H1 (cell line): ENCODE measurements around the gene OR52K1. TPM values are rescaled to one million over a fixed set of nuclear protein-coding genes. Genes with fewer than 3 reads are reported as not detected.
A peak's percentile ranks its signal among the peaks of the same experiment; 100 is the strongest.

Experiments used
- BACH1 ChIP-seq: IDR thresholded peaks from 2 replicates; pipeline ENCODE4 v1.6.1; 2012; ENCODE audit warnings: low read length, improper control_type of control experiment
- CBX5 ChIP-seq: fragments of 300-800, 300-1000 bp; sonication (generic); IDR thresholded peaks from 2 replicates; pipeline ENCODE4 v1.7.1; 2016; ENCODE audit warnings: antibody characterized with exemption, low read length, low read depth
- CHD2 ChIP-seq: IDR thresholded peaks from 2 replicates; pipeline ENCODE4 v1.6.1; 2012; ENCODE audit warnings: low read length, improper control_type of control experiment
- CHD7 ChIP-seq: fragments of 300-600 bp; sonication (generic); IDR thresholded peaks from 2 replicates; pipeline ENCODE4 v1.7.1; 2012; ENCODE audit warnings: low read length, moderate library complexity, mild to moderate bottlenecking, inconsistent platforms; ENCODE audit not compliant: insufficient replicate concordance
- HDAC2 ChIP-seq, 2 experiments: fragments of 300-600 bp in 1 of 2; sonication (generic) in 1 of 2; IDR thresholded peaks; 2 replicates each; pipeline ENCODE4 v1.6.1; 2011 to 2012; ENCODE audit warnings: low read depth in 2 of 2, low read length in 2 of 2, mild to moderate bottlenecking in 2 of 2, moderate library complexity in 2 of 2, borderline replicate concordance in 1 of 2, inconsistent platforms in 1 of 2
- MAX ChIP-seq: IDR thresholded peaks from 2 replicates; pipeline ENCODE4 v1.6.1; 2012; ENCODE audit warnings: inconsistent platforms
- RAD21 ChIP-seq, 2 experiments: IDR thresholded peaks in 1 of 2; conservative IDR thresholded peaks in 1 of 2; 2 replicates each; pipeline ENCODE4 v1.6.1; 2011; ENCODE audit warnings: low read depth in 2 of 2, low read length in 2 of 2, improper control_type of control experiment in 1 of 2, inconsistent platforms in 1 of 2, mild to moderate bottlenecking in 1 of 2, moderate library complexity in 1 of 2
- SRF ChIP-seq: IDR thresholded peaks from 2 replicates; pipeline ENCODE4 v1.6.1; 2011; ENCODE audit warnings: mild to moderate bottlenecking, low read depth, low read length, moderate library complexity
- TBP ChIP-seq: IDR thresholded peaks from 2 replicates; pipeline ENCODE4 v1.6.1; 2011; ENCODE audit warnings: low read depth, low read length, improper control_type of control experiment
- polyA plus RNA-seq, 7 experiments: library from polyadenylated mRNA; depleted of rRNA in 3 of 7; stranded (reverse) in 5 of 7; unstranded in 2 of 7; fragments of >200 nt in 5 of 7; fragments of 200-250 nt in 2 of 7; gene quantifications; 1 replicate in 5 of 7; 2 replicates in 1 of 7; 4 replicates in 1 of 7; pipeline versions ENCODE4 v1.2.1 to v1.2.3, GENCODE V29; 2011 to 2013; ENCODE audit warnings: missing spikeins in 2 of 7, mixed read lengths in 2 of 7
- total RNA-seq: library from RNA; stranded (reverse); fragmentation: NEBNext Ultra II Directional; extraction: Animal tissue kit (Norgen Biotek cat#: 25700); gene quantifications from 2 replicates; pipeline ENCODE4 v1.2.1, GENCODE V29; 2021

Gene OR52K1
- total and polyA plus RNA-seq, 2 of the 8 experiments (the other 6 are each of a cell fraction or from before 2014, with no cell fraction given) = not detected

DNA sequence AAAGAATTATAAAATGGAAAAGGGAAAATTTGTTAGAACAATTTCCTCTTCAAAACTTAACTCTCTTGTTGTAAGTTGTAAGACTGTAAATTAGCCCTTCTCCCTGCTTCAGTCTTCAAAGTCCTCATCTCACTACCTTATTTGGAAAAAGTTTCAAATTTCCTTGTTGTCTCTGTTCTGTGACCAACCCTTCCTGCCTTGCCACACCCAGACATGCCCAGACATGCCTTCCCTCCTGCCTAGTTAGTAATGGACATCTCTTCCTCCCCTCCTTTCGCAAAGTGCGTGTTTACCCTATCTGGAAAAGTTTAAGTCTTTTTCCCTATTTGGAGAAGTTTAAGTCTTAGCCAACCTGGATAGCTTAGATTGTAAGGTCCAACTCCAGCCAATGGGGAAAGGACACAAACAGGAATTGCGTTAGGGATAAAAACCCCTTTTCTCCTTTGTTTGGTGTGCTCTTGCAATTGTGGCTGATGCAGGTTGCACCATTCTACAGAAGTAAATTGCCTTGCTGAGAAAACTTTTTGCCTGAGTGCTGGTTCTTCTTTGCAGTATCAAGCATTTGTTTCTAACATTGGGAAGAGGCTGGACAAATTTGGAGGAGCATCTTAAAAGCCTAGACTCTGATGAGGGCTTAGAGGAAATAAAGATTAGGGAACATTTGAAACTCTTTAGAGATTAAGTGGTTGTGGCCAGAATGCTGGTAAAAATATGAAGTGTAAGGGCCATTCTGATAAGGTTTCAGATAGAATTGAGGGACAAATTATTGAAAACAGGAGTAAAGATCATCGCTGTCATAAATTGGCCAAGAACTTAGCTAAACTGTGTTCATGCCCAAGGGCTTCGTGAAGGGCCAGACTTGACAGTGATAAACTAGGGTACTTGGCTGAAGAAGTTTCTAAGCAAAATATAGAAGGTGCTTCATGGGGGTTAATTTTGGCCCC is 18.0 kb upstream of the OR52K1 start (continued):
- TF ChIP-seq CHD7 = no peak
- peak; percentile 62 for TF ChIP-seq TBP
- TF ChIP-seq HDAC2 (IDR thresholded peaks at IDR 0.05; ENCODE audit: borderline replicate concordance in 1 of 2, low read depth in 2 of 2, low read length in 2 of 2) = no peak
- no peak for TF ChIP-seq CBX5
- peak; percentile 93 for TF ChIP-seq SRF
- TF ChIP-seq BACH1 = no peak
- no peak for TF ChIP-seq RAD21 (IDR thresholded peaks at IDR 0.05 in 1 of 2, conservative IDR thresholded peaks at IDR 0.05 in 1 of 2; ENCODE audit: low read depth in 2 of 2, low read length in 2 of 2)
- TF ChIP-seq MAX = peak; percentile 76
- no peak for TF ChIP-seq CHD2
